NOMO-1 (cell line): ENCODE results near the gene ASIC3.
"Not testable (repeated sequence)": the region's sequence is repeated elsewhere in the genome, so short reads cannot be mapped to it uniquely, and the experiment has no call there.

Experiments used
- DNase-seq, 2 experiments: peaks; one replicate each; lab custom pipeline; 2025; ENCODE audit not compliant: unreplicated experiment in 2 of 2; lab: John Stamatoyannopoulos, UW

Gene ASIC3

GRCh38 chr7:151013733-151014497 is 34.4 kb upstream of the ASIC3 start:
- DNase-seq: no peak

GRCh38 chr7:151014950-151015349 is 33.4 kb upstream of the ASIC3 start:
- no peak for DNase-seq

GRCh38 chr7:151015967-151016366 is 32.4 kb upstream of the ASIC3 start:
- DNase-seq: no peak

GRCh38 chr7:151016505-151016904 is 31.8 kb upstream of the ASIC3 start:
- no peak for DNase-seq

GRCh38 chr7:151016942-151017341 is 31.4 kb upstream of the ASIC3 start:
- DNase-seq: no peak

- no peak for DNase-seq
Observed at GRCh38 chr7:151017370-151017952, 30.9 kb upstream of the ASIC3 start.

- DNase-seq: peak in 1 of 2 experiments; percentile 6
Observed at GRCh38 chr7:151017953-151018420, 30.3 kb upstream of the ASIC3 start.

GRCh38 chr7:151018421-151019129 is 29.8 kb upstream of the ASIC3 start:
- no peak for DNase-seq

- no peak for DNase-seq
Observed at GRCh38 chr7:151019130-151019447, 29.2 kb upstream of the ASIC3 start.

- DNase-seq: no peak
Observed at GRCh38 chr7:151020231-151020630, 28.1 kb upstream of the ASIC3 start.

- DNase-seq: no peak
Observed at GRCh38 chr7:151023232-151023631, 25.1 kb upstream of the ASIC3 start.

GRCh38 chr7:151024435-151025056 is 23.8 kb upstream of the ASIC3 start, which contains the start of gene ATG9B:
Gene ATG9B, minus strand, starts transcription at chr7:151024494. Its CDS starts 71 bp downstream, at chr7:151024423.
- DNase-seq: no peak

- DNase-seq: no peak
Observed at GRCh38 chr7:151025924-151026671, 22.2 kb upstream of the ASIC3 start.

GRCh38 chr7:151026771-151027727 is 21.3 kb upstream of the ASIC3 start:
- not testable (repeated sequence) for DNase-seq

GRCh38 chr7:151027728-151028130 is 20.6 kb upstream of the ASIC3 start:
- not testable (repeated sequence) for DNase-seq

GRCh38 chr7:151028131-151028947 is 20.0 kb upstream of the ASIC3 start, which contains the start of gene ABCB8:
Gene ABCB8, plus strand, starts transcription at chr7:151028450. Its CDS starts 66 bp downstream, at chr7:151028516.
- peak; percentile 85 to 88 for DNase-seq

- DNase-seq: no peak
Observed at GRCh38 chr7:151028948-151029501, 19.3 kb upstream of the ASIC3 start.

- no peak for DNase-seq
Observed at GRCh38 chr7:151031011-151031410, 17.3 kb upstream of the ASIC3 start.
